Hepatocyte (in vitro differentiated cells): Measurements from ENCODE around the gene CYLC1. TPM values are rescaled to one million over a fixed set of nuclear protein-coding genes. Genes with fewer than 3 reads are reported as not detected.
A peak's percentile ranks its signal among the peaks of the same experiment; 100 is the strongest.

Source experiments
- DNase-seq: peaks from one replicate; pipeline ENCODE4 v3.0.0-alpha.2; 2016; ENCODE audit warnings: low spot score
- H2AFZ ChIP-seq: fragments of 200-600 bp; sonication (generic); 2 replicates; pipeline ENCODE4 v1.6.0; 2016; ENCODE audit warnings: antibody characterized with exemption, mild to moderate bottlenecking
- H3K27ac ChIP-seq: fragments of 200-600 bp; sonication (generic); 2 replicates; pipeline ENCODE4 v1.5.1; 2016; ENCODE audit warnings: mild to moderate bottlenecking
- H3K27me3 ChIP-seq: fragments of 200-600 bp; sonication (generic); 2 replicates; pipeline ENCODE4 v1.6.1; 2016
- H3K36me3 ChIP-seq: fragments of 200-600 bp; sonication (generic); replicated peaks from 2 replicates; pipeline ENCODE4 v1.5.1; 2016; ENCODE audit warnings: low read depth; ENCODE audit not compliant: insufficient read depth
- H3K4me1 ChIP-seq: fragments of 200-600 bp; sonication (generic); 2 replicates; pipeline ENCODE4 v1.5.1; 2016; ENCODE audit warnings: mild to moderate bottlenecking, moderate library complexity; ENCODE audit not compliant: insufficient read depth
- H3K4me2 ChIP-seq: fragments of 200-600 bp; sonication (generic); 2 replicates; pipeline ENCODE4 v1.6.0; 2016
- H3K4me3 ChIP-seq: fragments of 200-600 bp; sonication (generic); 2 replicates; pipeline ENCODE4 v1.5.1; 2016; ENCODE audit warnings: mild to moderate bottlenecking
- H3K79me2 ChIP-seq: fragments of 200-600 bp; sonication (generic); 2 replicates; pipeline ENCODE4 v1.6.0; 2017; ENCODE audit warnings: mild to moderate bottlenecking
- H3K9me2 ChIP-seq: fragments of 200-600 bp; sonication (generic); replicated peaks from 2 replicates; pipeline ENCODE4 v1.6.0; 2017; ENCODE audit warnings: mild to moderate bottlenecking; ENCODE audit not compliant: insufficient read depth
- H3K9me3 ChIP-seq: fragments of 200-600 bp; sonication (generic); 2 replicates; pipeline ENCODE4 v1.5.1; 2016; ENCODE audit warnings: low read depth, mild to moderate bottlenecking
- H4K20me1 ChIP-seq: fragments of 200-600 bp; sonication (generic); 2 replicates; pipeline ENCODE4 v1.6.0; 2016; ENCODE audit warnings: mild to moderate bottlenecking; ENCODE audit not compliant: insufficient read depth, poor library complexity, severe bottlenecking
- CTCF ChIP-seq: fragments of 200-600 bp; sonication (generic); IDR thresholded peaks from 2 replicates; pipeline ENCODE4 v1.5.1; 2016; ENCODE audit warnings: antibody characterized with exemption, mild to moderate bottlenecking; ENCODE audit not compliant: poor library complexity
- EZH2 ChIP-seq: fragments of 200-600 bp; sonication (generic); IDR thresholded peaks from 2 replicates; pipeline ENCODE4 v1.6.1; 2016; ENCODE audit warnings: antibody characterized with exemption, mild to moderate bottlenecking, borderline replicate concordance
- EZH2phosphoT487 ChIP-seq: fragments of 200-600 bp; sonication (generic); IDR thresholded peaks from one replicate; pipeline ENCODE4 v1.6.1; 2018; ENCODE audit warnings: antibody characterized with exemption, mild to moderate bottlenecking, low read depth, moderate library complexity; ENCODE audit not compliant: unreplicated experiment, severe bottlenecking
- WGBS: methylation state at CpG from one replicate; pipeline ENCODE4 v1.1.6; 2016; ENCODE audit warnings: low lambda C conversion rate; ENCODE audit errors: missing lambda C conversion rate; 5-methylcytosine and 5-hydroxymethylcytosine counted together
- polyA plus RNA-seq: library from polyadenylated mRNA; unstranded; fragments of >200 nt; fragmentation: Nextera tagmentation; extraction: Ambion mirVana; gene quantifications from 2 replicates; pipeline ENCODE4 v1.2.1, GENCODE V29; 2016
- total RNA-seq: library from RNA; depleted of rRNA; stranded (reverse); fragments of >200 nt; gene quantifications from 2 replicates; pipeline ENCODE4 v1.2.3, GENCODE V29; 2014

The CYLC1 gene
- total RNA-seq (not detected in 2 replicates), polyA plus RNA-seq (not detected in 2 replicates)

GRCh38 chrX:83860846-83861245 lies at the start of gene CYLC1:
TSS of gene CYLC1 (plus strand) at chrX:83861146. CDS start at chrX:83861183, 37 bp downstream.
- H3K9me2 ChIP-seq, result no peaks in the 10 kb centered on the region
- no peaks in the 10 kb centered on the region for H3K9me3 ChIP-seq
- no peak within 1 kb of the TSS for H3K4me2 ChIP-seq
- H3K79me2 ChIP-seq, result no peaks in the 10 kb centered on the region
- WGBS, result 52% methylated on average over 1 of the region's 1 CpG
- H3K4me1 ChIP-seq, result no peaks in the 10 kb centered on the region
- H3K27me3 ChIP-seq, result no peaks in the 10 kb centered on the region
- H3K4me3 ChIP-seq, result no peak within 1 kb of the TSS
- DNase-seq, result no peak
- no peak within 1 kb of the TSS for H3K27ac ChIP-seq
- no peak within 1 kb of the TSS for H2AFZ ChIP-seq
- no peaks in the 10 kb centered on the region for H4K20me1 ChIP-seq
- H3K36me3 ChIP-seq, result no peaks in the 10 kb centered on the region
- TF ChIP-seq EZH2phosphoT487 (no peak), EZH2 (no peak), CTCF (no peak)

- Histone ChIP-seq H3K36me3 (no peaks in the 10 kb centered on the region), H2AFZ (no peak overlapping the region), H3K4me1 (no peaks in the 10 kb centered on the region), H3K9me2 (no peaks in the 10 kb centered on the region), H3K9me3 (no peaks in the 10 kb centered on the region), H3K4me3 (no peak overlapping the region), H3K27ac (no peak overlapping the region), H3K79me2 (no peaks in the 10 kb centered on the region), H3K4me2 (no peak overlapping the region), H3K27me3 (no peaks in the 10 kb centered on the region), H4K20me1 (no peaks in the 10 kb centered on the region)
- TF ChIP-seq EZH2phosphoT487 (no peak), CTCF (no peak), EZH2 (no peak)
- no peak for DNase-seq
- 68% methylated on average over 3 of the region's 3 CpGs for WGBS
Measured at GRCh38 chrX:83819304-83819703, 41.6 kb upstream of the CYLC1 start.

GRCh38 chrX:83829874-83830273 lies 31.1 kb upstream of the CYLC1 start:
- Histone ChIP-seq H3K4me3 (no peak overlapping the region), H2AFZ (no peak overlapping the region), H3K27ac (no peak overlapping the region), H3K27me3 (no peaks in the 10 kb centered on the region), H3K9me3 (no peaks in the 10 kb centered on the region), H4K20me1 (no peaks in the 10 kb centered on the region), H3K4me2 (no peak overlapping the region), H3K4me1 (no peaks in the 10 kb centered on the region), H3K36me3 (no peaks in the 10 kb centered on the region), H3K79me2 (no peaks in the 10 kb centered on the region), H3K9me2 (no peaks in the 10 kb centered on the region)
- no peak for DNase-seq
- 64% methylated on average over 4 of the region's 4 CpGs for WGBS
- TF ChIP-seq EZH2 (no peak), CTCF (no peak), EZH2phosphoT487 (no peak)

GRCh38 chrX:83845397-83845796 lies 15.5 kb upstream of the CYLC1 start:
- H4K20me1 ChIP-seq, result no peaks in the 10 kb centered on the region
- H3K79me2 ChIP-seq, result no peaks in the 10 kb centered on the region
- no peak overlapping the region for H3K4me2 ChIP-seq
- no peak overlapping the region for H3K27ac ChIP-seq
- TF ChIP-seq CTCF (peak; percentile 56), EZH2 (no peak)
- H3K9me2 ChIP-seq, result no peaks in the 10 kb centered on the region
- H3K36me3 ChIP-seq, result no peaks in the 10 kb centered on the region
- no peak overlapping the region for H2AFZ ChIP-seq
- H3K27me3 ChIP-seq, result no peaks in the 10 kb centered on the region
- peak; percentile 37 for DNase-seq
- no peaks in the 10 kb centered on the region for H3K9me3 ChIP-seq
- WGBS, result 26% methylated on average over 2 of the region's 2 CpGs
- no peaks in the 10 kb centered on the region for H3K4me1 ChIP-seq
- no peak overlapping the region for H3K4me3 ChIP-seq
